GM21825 (cell line): ENCODE measurements around the gene TAS2R38.
"Not testable (repeated sequence)": the region's sequence is repeated elsewhere in the genome, so short reads cannot be mapped to it uniquely, and the experiment has no call there.

Source experiments
- ATAC-seq: cut with Tn5 transposase; IDR thresholded peaks from one replicate; pipeline ENCODE4 v1.9.1; 2021; ENCODE audit warnings: mild to moderate bottlenecking, moderate library complexity; ENCODE audit not compliant: unreplicated experiment

Gene TAS2R38

DNA sequence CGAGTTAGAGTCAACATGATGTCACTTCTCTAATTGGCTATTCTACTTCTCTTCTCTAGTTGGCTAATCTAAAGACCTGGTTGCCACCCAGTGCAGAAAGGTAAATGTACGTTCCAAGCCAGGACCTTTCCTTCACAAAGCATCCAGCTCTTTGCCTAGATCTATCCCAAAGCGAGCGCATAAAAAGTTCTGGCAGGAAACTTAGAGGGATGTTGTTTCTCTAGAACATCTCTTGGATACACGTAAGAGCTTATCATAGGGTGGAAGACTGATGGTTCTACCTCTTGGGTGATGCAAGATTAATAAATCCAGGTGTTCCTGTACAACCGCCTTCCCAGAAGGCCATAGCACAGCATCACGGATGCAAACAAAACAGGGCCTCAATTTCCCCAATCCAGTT lies at the start of gene TAS2R38:
Gene TAS2R38 (minus strand): TSS at position 101 of the 400 bp plus-strand sequence. CDS start 84 bp downstream, at position 17.
- no peak for ATAC-seq

DNA sequence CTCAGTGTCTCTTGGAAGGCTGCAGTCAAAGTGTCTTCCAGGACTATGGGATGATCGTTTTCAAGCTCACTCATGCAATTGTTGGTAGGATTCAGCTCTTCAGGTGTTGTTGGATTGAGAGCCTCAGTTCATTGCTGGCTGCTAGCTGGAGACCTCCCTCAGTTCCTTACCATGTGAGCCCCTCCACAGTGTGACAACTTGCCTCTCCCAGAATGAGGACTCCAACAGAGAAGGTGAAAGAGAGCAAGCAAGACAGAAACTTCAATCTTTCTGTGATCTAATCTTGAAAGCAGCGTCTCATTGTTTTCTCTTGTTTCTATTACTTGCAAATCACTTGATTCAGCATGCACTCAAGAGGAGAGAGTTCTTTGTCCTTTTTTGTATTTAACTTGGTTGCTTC lies 44.6 kb upstream of the TAS2R38 start:
- no peak for ATAC-seq

DNA sequence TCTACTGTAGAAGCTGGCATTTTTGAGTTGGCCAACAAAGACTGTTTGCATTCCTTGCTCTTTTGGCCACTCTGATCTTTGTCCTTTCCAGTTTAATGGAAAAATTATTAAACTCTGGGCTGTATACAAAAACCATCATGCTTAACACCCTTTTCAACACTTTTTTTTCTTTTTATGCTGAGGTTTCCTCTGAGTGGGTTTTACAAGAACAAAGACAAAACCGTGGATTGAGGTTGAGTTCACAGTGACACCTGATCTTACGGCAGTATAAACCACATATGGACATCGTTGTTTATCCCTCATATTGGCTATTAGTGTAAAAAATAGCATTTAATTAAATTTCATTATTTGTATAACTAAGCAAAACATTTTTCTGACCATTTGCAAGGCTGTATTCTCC lies 43.9 kb upstream of the TAS2R38 start:
- no peak for ATAC-seq

DNA sequence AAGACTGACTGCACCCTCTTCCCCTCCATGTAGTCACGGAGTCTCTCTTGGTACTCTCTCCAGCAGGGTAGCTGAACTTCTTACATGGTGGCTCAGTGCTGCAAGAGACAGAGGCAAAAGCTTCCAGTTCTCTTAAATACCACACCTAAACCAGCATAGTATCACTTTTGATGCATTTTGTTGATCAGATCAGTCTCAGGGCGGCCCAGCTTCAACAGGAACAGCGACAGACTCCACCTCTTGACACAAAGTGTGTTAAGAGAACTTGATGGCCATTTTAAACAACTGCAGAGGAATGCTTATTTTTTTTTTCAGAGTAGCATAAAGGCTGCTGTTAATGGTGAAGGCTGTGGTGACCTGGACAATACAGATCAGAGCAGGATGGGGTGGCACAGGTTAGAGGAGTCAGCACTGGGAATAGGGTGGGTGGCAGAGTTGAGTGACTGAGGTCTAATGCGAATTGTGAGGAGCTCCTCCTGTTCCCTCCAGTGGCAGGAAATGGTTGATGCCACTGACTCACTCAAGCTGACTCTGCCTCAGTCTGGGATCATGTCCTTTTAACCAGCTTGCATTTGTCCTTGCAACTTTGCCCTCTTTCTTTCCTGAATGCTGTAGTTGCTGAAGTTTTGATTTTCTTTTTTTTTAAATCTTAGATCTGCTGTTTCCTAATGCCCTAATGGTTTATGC lies 39.4 kb upstream of the TAS2R38 start:
- no peak for ATAC-seq

DNA sequence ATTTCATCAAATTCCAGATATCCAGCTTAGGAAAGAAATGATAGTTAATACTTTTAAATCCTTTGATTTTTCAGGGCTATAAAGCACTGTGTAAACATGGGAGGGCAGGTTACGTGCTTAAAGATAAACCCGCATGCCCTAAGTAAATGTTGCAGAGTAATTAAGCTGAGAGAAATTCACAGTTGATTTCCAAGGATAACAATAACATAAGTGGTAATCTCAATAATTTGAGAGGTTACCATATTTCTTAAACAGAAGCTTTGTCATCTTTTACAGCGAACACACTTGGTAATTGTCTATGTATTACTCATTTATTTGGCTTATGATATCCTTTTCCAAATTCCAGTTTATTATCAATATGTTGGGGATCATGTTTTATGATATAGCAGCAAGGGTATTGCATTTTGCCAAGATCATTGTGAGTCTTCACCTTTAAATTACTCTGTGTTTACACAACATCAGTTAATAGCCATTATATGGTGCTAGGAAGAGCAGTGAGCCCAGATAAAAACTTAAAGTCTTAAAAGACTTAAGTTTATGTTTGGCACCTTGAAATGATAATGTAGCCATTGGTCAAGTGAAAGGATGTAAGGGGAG lies 37.5 kb upstream of the TAS2R38 start:
- no peak for ATAC-seq

DNA sequence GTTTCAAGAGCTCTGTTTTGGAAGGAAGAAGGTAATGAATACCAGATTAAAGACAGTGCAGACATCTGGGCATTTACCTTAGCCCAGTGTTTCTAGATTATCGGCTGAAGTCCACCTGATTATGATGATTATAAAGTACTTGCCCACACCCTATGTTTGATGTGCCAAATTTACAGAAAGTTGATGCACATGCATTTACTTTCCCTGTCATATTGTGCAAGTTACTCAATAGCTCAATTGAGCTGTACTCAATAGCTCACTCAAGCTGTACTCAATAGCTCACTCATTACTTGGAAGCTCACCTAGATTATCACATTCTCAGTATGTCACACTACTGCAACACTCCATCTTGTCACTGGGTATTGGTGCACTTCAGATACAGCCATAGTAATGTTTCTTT lies 35.6 kb upstream of the TAS2R38 start:
- no peak for ATAC-seq

DNA sequence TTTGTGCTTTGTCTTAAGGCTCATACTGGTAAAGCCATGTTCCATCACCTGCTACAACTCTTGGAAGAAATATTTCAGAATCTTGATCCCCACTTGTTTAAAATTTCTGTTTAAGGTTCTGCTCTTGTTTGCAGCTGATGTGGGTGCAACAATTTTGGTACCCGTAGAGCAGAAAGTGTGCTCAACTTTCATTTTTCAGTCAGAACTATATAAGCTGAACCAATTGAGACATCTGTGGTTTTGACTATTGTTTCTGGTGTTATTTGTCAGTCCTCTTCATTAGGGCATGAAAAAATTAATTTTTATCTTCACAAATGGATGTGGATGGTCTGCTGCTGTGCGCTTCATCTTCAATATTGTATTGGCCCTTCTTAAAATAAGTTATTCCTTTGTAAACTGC lies 33.0 kb upstream of the TAS2R38 start:
- no peak for ATAC-seq

DNA sequence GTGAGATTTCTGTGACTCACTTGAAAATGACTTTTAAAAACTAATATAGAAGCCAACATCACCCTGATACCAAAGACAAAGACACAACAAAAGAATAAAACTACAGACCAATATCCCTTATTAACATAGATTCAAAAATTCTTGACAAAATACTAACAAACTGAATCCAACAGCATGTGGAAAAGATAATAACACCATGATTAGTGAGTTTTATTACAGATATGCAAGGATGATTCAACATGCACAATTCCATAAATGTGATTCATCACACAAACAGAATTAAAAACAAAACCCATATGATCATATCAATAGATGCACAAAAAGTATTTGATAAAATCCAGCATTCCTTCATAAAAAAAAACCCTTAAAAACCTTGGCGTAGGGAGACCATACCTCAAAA lies 28.6 kb upstream of the TAS2R38 start:
- ATAC-seq, result no peak

DNA sequence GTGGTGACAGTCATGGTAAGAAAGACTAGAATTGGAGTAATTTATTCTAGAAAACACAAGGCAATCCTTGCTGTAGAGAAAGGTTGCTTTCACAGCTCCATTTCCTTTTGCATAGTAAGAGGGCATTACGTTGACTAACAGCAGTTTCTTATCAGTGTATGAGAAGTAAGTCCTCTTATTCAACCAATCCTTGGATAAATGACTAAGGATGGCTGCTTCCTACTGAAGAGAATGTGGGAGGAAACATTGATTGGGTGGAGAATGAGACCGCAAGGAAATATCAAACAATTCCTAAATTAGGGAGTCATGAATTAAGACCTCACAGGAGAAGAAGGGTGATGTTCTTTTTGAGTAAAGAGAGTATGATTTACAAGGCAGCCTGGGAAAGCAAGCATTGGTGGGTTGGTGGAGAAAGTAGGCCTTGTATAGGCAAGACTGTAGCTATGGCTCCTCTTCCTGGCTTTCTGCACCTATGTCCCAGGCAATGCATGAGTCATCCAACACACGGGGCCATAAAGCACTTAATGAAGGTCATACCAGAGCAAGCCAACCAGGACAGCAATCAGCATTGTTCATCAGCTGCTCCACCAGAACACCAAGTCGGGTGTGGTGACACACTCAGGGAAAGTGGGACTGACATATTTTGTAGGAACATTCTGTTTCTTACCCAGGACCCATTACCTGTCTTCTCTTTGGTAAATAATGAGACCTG lies 27.7 kb upstream of the TAS2R38 start:
- ATAC-seq, result no peak

DNA sequence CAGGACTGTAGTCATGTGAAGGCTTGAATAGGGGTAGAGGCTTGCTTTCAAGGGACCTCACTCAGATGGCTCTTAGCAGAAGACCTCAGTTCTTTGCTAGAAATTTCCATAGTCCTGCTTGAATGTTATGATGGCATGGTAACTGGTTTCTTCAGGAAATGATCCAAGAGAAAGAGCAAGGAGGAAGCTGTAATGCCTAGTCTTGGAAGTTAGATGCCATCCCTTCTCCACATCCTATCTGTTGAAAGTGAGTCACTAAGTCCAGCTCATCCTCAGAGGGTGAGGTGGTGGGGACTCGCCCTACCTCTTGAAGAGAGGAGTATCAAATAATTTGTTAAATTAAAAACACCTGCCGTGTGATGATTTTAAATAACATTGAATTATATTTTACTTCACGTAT lies 26.7 kb upstream of the TAS2R38 start:
- no peak for ATAC-seq

DNA sequence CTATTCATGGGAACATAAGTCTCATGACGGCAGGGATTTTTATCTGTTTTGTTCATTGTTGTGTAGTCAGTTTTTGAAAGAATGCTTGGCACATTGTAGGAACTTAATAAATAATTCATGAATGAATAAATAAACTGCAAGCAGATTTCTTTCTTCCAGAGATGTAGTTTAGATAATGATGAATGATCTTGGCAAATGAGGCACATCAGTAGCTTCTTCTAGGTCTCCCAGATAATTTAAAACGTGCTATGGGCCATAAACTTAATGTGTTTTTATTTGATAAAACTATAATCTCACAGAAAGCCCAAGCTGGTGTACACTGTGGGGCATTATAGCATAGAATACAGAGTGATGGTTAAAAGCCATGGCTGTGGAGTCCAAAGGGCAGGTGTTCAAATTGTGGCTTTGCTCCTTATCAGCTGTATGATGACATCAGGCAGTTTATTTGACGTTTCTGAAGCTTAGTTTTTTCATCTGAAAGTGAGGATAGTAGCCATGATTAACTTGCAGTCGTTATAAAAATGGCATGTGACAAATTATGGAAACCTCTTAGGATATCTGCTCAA lies 25.6 kb upstream of the TAS2R38 start:
- ATAC-seq, result no peak

DNA sequence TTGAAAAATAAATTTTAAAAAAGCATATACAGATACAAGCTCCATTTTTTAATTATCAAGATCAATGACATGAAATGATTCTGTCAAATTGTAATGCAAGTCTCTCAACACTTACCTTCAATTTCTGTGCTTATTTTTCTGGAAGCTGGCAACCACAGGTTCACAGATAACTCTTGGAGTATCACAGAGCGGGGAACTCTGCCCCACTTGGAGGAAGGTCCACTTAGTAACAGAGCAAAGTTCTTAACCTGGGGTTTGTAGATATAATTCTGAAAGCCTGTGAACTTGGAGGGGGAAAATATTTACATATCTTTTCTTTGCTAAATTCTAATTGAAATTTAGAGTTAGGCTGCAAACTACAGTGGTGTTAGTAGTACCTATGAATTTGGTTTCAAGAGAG lies 19.8 kb upstream of the TAS2R38 start:
- ATAC-seq, result no peak

DNA sequence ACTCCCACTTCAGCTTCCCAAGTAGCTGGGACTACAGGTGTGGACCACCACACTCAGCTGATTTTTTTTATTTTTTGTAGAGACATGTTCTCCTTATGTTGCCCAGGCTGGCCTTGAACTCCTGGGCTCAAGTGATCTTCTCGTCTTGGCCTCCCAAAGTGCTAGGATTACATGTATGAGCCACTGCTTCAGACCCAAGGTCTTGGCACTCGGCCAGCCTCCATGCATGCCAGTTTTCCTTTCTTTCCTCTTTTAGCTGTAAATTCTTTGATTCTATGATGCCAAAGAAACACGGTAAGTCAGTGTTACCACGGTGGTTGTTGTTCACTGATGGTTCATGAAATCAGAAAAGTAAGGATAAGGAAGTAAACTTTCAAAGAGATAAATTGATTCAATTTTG lies 19.1 kb upstream of the TAS2R38 start:
- no peak for ATAC-seq

DNA sequence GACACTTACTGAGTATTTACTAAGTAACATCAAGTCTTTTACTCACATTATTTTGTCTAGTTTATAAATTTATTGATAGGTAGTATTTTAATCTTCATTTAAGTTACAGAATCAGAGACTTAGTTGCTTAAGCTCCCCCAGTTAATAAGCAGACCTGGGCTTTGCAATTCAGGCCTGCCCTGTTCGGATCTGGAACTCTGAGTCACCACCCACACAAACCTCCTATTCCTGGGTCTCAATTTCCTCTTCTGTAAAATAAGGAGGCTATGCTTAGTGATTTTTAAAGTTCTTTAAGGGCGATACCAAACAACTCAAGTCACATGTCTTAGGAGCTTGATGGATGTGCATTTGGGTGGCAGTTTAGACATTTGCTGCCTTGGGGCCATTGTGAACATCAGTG lies 18.6 kb upstream of the TAS2R38 start:
- ATAC-seq, result no peak

DNA sequence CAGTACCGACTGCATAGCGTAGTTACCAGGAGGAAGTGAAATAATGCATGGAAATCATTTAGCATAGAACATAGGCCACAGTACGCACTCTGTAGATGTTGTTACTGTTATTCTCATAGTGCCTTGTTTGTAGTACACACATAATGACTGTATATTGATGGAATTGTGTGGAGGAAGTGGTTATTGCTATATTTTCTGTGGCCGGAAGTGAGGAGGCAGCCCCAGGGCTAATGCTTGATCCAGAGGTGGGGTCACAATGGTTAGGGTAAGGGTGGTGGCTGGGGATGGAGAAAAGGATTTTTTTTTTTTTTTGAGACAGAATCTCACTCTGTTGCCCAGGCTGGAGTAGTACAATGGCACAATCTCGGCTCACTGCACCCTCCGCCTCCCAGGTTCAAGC lies 17.6 kb upstream of the TAS2R38 start:
- no peak for ATAC-seq

DNA sequence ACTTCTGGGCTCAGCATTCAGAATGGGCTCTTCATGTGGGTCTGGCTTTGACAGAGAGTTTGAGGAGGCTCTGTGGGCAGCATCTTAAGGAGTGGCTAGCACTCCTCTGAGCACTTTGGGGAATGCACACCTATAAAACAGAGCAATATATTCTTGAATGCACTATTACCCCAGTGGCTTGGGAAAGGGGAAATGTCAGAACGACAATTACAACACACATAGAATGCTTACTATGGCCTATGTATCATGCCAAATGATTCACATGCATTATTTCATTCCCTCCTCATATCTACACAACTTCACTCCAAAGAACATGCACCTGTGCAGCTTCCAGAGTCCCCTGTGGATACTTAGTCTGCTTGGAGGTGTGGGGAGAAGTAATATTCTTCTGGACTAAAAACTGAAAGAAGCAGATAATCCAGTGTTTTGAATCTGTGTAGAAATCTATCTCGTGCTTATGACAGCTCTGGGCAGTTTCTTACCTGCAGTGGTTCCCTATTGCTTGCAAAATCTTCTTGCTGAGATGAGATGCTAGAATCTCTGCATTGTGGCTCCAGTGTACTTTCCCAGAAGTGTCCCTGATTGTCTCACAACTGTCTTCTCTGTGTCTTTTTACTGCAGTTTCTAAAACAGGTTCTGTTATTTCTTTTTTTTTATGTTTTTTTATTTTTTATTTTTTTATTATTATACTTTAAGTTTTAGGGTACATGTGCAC lies 16.6 kb upstream of the TAS2R38 start:
- no peak for ATAC-seq

DNA sequence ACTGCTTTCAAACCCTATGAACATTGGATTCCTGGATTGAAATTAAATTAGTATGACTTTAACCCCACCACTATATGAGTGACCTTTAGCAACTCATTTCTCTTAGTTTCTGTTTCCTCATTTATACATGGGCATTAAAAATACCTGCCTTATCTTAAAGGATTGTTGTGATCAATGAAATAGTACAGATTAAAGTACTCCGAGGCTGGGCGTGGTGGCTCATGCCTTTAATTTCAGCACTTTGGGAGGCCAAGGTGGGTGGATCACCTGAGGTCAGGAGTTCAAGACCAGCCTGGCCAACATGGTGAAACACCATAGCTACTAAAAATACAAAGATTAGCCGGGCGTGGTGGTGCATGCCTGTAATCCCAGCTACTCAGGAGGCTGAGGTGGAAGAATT lies 14.2 kb upstream of the TAS2R38 start:
- ATAC-seq, result not testable (repeated sequence)

DNA sequence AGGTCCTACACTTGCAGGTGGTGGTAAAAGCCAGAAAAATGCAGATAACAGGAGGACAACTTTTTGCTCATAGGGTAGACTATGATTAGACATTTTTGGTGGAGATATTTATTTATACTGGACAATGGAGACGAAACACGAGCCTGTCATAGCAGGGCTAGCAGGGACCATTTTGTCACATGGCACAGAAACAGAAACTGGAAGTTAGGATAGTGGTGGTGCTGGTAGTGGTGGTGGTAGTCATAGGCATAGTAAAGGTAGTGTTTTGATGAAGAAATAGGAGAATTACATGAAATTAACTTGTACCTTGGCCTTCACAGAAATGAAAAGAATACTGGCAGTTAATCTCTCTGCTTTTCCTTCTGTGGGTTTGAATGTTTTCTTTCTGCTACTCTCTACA lies 13.3 kb upstream of the TAS2R38 start:
- ATAC-seq, result no peak

DNA sequence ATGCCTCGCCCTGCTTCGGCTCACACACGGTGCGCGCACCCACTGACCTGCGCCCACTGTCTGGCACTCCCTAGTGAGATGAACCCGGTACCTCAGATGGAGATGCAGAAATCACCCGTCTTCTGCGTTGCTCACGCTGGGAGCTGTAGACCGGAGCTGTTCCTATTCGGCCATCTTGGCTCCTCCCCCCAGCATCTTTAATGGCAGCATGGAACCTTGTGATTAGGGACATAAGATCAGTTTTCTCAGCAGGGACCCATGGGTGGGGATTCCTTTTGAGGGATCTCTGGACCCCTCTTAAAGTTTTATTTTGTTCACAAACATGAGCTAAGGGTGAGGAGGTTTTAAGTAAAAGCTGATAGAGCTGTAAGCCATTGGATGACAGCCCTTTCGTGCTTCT lies 12.4 kb upstream of the TAS2R38 start:
- ATAC-seq, result not testable (repeated sequence)

DNA sequence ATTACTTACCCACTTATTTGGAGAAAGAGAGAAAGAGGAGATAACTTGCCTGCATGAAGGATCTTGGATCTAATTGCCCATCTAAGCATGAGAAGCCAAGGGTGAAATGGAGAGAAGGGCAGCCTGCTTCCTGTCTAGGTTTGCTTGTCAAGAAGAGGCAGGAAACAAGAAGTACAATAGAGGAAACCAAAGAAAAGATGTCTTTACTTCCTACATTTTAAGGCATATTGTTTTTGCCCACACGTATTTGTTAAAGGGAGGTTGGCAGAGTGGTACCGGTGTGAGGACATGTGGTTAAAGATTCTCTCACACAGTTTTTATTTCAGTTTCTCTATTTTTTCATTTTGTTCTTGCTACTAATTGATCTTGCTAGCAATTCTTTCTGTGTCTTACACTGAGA lies 6.0 kb upstream of the TAS2R38 start:
- ATAC-seq, result no peak

DNA sequence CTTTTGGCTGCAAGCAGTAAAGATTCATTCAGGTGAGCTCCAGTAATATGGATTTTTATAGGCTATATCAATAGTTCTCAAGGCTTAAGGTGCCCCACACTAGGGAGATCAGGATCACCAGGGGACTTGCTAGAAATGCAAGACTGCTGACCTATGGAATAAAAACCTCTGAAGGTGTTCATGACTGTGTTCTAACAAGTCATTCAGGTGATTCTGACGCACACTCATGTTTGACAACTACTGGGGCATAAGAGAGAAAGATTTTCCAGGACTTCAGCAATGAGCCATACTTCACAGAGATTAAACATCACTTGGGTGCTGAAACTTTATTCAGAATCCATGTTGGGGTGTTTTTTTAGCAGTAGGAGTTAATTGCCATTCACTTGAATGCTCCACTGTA lies 4.8 kb upstream of the TAS2R38 start:
- no peak for ATAC-seq
